Ishikawa (cell line): ENCODE data around the gene GGNBP2.

Source experiments
- CEBPB ChIP-seq: IDR thresholded peaks from 2 replicates; pipeline ENCODE4 v1.6.1; 2012
- EP300 ChIP-seq: IDR thresholded peaks from 2 replicates; pipeline ENCODE4 v1.6.1; 2012; ENCODE audit warnings: borderline replicate concordance
- NFIC ChIP-seq: IDR thresholded peaks from 2 replicates; pipeline ENCODE4 v1.6.1; 2012
- RAD21 ChIP-seq: IDR thresholded peaks from 2 replicates; pipeline ENCODE4 v1.6.1; 2012; ENCODE audit warnings: low read depth
- TCF12 ChIP-seq: IDR thresholded peaks from 2 replicates; pipeline ENCODE4 v1.6.1; 2012; ENCODE audit warnings: low read depth
- YY1 ChIP-seq: IDR thresholded peaks from 2 replicates; pipeline ENCODE4 v1.6.1; 2012; ENCODE audit warnings: low read depth

DNA sequence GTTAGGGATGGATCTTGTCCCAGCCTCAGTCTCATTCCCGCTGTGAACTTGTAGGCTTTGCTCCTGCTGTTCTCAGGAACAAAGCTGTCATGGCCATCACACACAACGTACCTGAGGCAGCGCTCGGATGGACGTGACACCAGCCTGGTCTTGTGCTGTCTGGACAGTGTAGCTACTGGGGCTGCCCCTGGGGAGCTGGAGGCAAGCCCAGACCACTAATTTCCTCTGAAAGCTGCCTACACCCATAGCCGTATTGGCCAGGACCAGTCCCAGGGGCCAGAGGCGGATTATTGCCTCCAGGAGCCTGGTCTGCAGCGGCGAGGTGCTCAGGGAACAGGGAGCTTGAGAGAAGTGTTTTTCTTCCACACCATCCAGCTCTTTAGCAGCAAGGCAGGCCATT is 46.6 kb upstream of the GGNBP2 start:
- TF ChIP-seq YY1 (no peak), NFIC (no peak), TCF12 (no peak), CEBPB (no peak), EP300 (no peak), RAD21 (no peak)
